GM12892 (cell line): ENCODE measurements around the gene FBXO41.

Source experiments
- POLR2A ChIP-seq: IDR thresholded peaks from 2 replicates; pipeline ENCODE4 v1.6.1; 2011; ENCODE audit warnings: low read depth, low read length, control low read depth
- TAF1 ChIP-seq: IDR thresholded peaks from 2 replicates; pipeline ENCODE4 v1.6.1; 2011; ENCODE audit warnings: low read depth, mild to moderate bottlenecking, control low read depth, low read length, borderline replicate concordance

GRCh38 chr2:73223821-73224220 lies 60.5 kb downstream of the FBXO41 start:
- no peak for TF ChIP-seq POLR2A
- no peak for TF ChIP-seq TAF1
